Upper lobe of right lung (tissue), 1 donor: ENCODE results near the gene ELOVL1. TPM values are rescaled to one million over a fixed set of nuclear protein-coding genes. Genes with fewer than 3 reads are reported as not detected.

Experiments used
- ATAC-seq: fragments of 200-7000 bp; cut with Tn5 transposase; one replicate; pipeline ENCODE4 v1.9.1; 2020; ENCODE audit warnings: mild to moderate bottlenecking, moderate library complexity
- DNase-seq: peaks from one replicate; pipeline ENCODE4 v3.0.0-alpha.2; 2020
- H3K27ac ChIP-seq: fragments of 200-600 bp; one replicate; pipeline ENCODE4 v1.8.0; 2022
- H3K27me3 ChIP-seq: fragments of 200-600 bp; one replicate; pipeline ENCODE4 v1.8.0; 2022; ENCODE audit warnings: mild to moderate bottlenecking
- H3K36me3 ChIP-seq: fragments of 200-600 bp; one replicate; pipeline ENCODE4 v1.8.0; 2022
- H3K4me1 ChIP-seq: fragments of 200-600 bp; one replicate; pipeline ENCODE4 v1.8.0; 2022
- H3K4me3 ChIP-seq: fragments of 200-600 bp; one replicate; pipeline ENCODE4 v1.8.0; 2022; ENCODE audit warnings: mild to moderate bottlenecking
- H3K9me3 ChIP-seq: fragments of 200-600 bp; one replicate; pipeline ENCODE4 v1.8.0; 2022
- intact Hi-C: fragments of 100-400 bp; cut with DNase I; formaldehyde crosslinking; loops from one replicate; pipeline ENCODE4 v1.11.0; 2022
- microRNA-seq: library from miRNA; unstranded; fragments of <30 nt; microRNA quantifications from one replicate; pipeline ENCODE4 v1.2.0, GENCODE V29; 2020; ENCODE audit warnings: borderline microRNAs expressed
- total RNA-seq: library from RNA; stranded (reverse); fragmentation: NEBNext Ultra II Directional; extraction: Animal tissue kit (Norgen Biotek cat#: 25700); gene quantifications from one replicate; pipeline ENCODE4 v1.2.1, GENCODE V29; 2021
- TF ChIP-seq, protein P1 (sequence below): fragments of 200-600 bp; IDR thresholded peaks from one replicate; pipeline ENCODE4 v1.8.0; 2022; ENCODE audit warnings: antibody characterized with exemption
- donor health status: DM: no; HTN: yes; CAD: no; lungs with severe emphysema.

Gene ELOVL1
- total RNA-seq, 1 donor from 2014 or later = 98.9 TPM

DNA sequence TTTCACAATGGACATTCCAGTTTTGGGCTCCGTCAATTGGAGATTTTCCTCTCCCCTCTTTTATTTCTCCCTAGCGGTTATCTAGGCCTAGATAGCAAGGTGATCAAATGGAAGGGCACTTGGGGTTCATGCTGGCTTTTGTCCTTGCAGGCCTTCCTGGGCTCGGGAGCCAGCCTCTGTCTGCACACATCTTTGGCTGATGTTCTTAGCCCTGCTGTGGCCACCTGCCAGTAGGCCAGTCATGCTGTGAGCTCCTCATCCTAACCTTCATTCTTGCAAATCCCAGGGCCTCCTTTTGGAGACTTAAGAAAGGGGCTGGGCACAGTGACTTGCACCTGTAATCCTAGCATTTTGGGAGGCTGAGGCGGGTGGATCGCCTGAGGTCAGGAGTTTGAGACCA lies 53.6 kb downstream of the ELOVL1 start:
- DNase-seq (no peak), ATAC-seq (no peak)
- intact Hi-C loops = no loop called here
- TF ChIP-seq, protein P1, sequence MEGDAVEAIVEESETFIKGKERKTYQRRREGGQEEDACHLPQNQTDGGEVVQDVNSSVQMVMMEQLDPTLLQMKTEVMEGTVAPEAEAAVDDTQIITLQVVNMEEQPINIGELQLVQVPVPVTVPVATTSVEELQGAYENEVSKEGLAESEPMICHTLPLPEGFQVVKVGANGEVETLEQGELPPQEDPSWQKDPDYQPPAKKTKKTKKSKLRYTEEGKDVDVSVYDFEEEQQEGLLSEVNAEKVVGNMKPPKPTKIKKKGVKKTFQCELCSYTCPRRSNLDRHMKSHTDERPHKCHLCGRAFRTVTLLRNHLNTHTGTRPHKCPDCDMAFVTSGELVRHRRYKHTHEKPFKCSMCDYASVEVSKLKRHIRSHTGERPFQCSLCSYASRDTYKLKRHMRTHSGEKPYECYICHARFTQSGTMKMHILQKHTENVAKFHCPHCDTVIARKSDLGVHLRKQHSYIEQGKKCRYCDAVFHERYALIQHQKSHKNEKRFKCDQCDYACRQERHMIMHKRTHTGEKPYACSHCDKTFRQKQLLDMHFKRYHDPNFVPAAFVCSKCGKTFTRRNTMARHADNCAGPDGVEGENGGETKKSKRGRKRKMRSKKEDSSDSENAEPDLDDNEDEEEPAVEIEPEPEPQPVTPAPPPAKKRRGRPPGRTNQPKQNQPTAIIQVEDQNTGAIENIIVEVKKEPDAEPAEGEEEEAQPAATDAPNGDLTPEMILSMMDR = no peak
- Histone ChIP-seq H3K27me3 (no peaks in the 10 kb centered on the region), H3K4me1 (peaks cover 4% of the 10 kb centered on the region), H3K4me3 (no peak overlapping the region), H3K36me3 (no peaks in the 10 kb centered on the region), H3K27ac (no peak overlapping the region), H3K9me3 (no peaks in the 10 kb centered on the region)

DNA sequence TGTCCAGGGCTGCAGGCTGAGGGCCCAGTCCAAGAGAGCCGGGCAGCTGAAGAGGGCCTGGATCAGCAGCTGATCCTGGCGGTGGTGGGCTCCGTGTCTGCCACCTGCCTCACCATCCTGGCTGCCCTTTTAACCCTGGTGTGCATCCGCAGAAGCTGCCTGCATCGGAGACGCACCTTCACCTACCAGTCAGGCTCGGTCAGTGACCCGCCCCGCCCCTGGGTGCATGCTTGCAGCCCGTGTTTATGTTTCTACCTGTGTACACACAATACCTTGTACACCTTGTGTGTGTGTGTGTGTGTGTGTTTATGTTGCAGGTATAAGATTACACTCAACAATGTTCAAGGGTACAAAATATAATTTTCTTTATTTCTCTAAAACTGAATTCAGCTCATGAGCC lies 54.0 kb downstream of the ELOVL1 start:
- TF ChIP-seq, protein P1 = no peak
- Histone ChIP-seq H3K4me1 (peaks cover 4% of the 10 kb centered on the region), H3K9me3 (no peaks in the 10 kb centered on the region), H3K36me3 (no peaks in the 10 kb centered on the region), H3K27me3 (no peaks in the 10 kb centered on the region), H3K27ac (no peak overlapping the region), H3K4me3 (no peak overlapping the region)
- DNase-seq (no peak), ATAC-seq (no peak)
- intact Hi-C loops = no loop called here

Small RNAs within 50 kb of the gene (microRNA-seq; reads per million reads assigned to microRNA genes)
- 0.83 reads per million for gene MIR6734

Other genes starting within 250 kb of the ELOVL1 start
- gene EBNA1BP2, start 195.7 kb downstream of the ELOVL1 start, total RNA-seq = 28.1 TPM
- gene CFAP57, start 195.7 kb downstream of the ELOVL1 start, total RNA-seq = 0.17 TPM
- 188 TPM for gene TMEM125, start 98.0 kb downstream of the ELOVL1 start, total RNA-seq
- 18.9 TPM for gene C1orf210, start 82.4 kb downstream of the ELOVL1 start, total RNA-seq
- 59.4 TPM for gene TIE1, start 67.0 kb downstream of the ELOVL1 start, total RNA-seq
- gene MPL, start 30.2 kb downstream of the ELOVL1 start, total RNA-seq = 0.61 TPM
- 1.8 TPM for gene CDC20, start 9.0 kb downstream of the ELOVL1 start, total RNA-seq
- 37.3 TPM for gene MED8, start 21.8 kb upstream of the ELOVL1 start, total RNA-seq
- 70.4 TPM for gene SZT2, start 21.9 kb upstream of the ELOVL1 start, total RNA-seq
- gene HYI, start 85.9 kb upstream of the ELOVL1 start, total RNA-seq = 72.6 TPM
- 199 TPM for gene PTPRF, start 162.9 kb upstream of the ELOVL1 start, total RNA-seq